CD14-positive monocyte (primary cell): ENCODE measurements around the gene DALRD3. TPM values are rescaled to one million over a fixed set of nuclear protein-coding genes. Genes with fewer than 3 reads are reported as not detected.

Experiments
- DNase-seq, 3 donors: peaks; one replicate each; pipeline ENCODE4 v3.0.0-alpha.2; 2011 to 2022
- H2AFZ ChIP-seq: 2 replicates; pipeline ENCODE4 v1.6.0; 2012; ENCODE audit warnings: mild to moderate bottlenecking, low read depth, low read length, inconsistent platforms; ENCODE audit not compliant: insufficient read depth, poor library complexity, severe bottlenecking
- H3K27ac ChIP-seq, 2 donors: 1 replicate in 1 of 2; 2 replicates in 1 of 2; pipeline ENCODE4 v1.5.1; 2012 to 2013; ENCODE audit warnings: low read length in 2 of 2, control low read depth in 1 of 2, inconsistent platforms in 1 of 2, low read depth in 1 of 2, mild to moderate bottlenecking in 1 of 2
- H3K27me3 ChIP-seq, 2 donors: one replicate each; pipeline versions ENCODE4 v1.6.0 to v1.6.1; 2011 to 2013; ENCODE audit warnings: low read length in 2 of 2; ENCODE audit not compliant: control insufficient read depth in 2 of 2, insufficient read depth in 2 of 2
- H3K36me3 ChIP-seq, 2 donors: replicated peaks in 1 of 2; 1 replicate in 1 of 2; 2 replicates in 1 of 2; pipeline versions ENCODE4 v1.5.1 to v1.6.1; 2012 to 2013; ENCODE audit warnings: low read length in 2 of 2, control low read depth in 1 of 2, inconsistent platforms in 1 of 2, mild to moderate bottlenecking in 1 of 2; ENCODE audit not compliant: insufficient read depth in 2 of 2, control insufficient read depth in 1 of 2
- H3K4me1 ChIP-seq, 2 donors: 1 replicate in 1 of 2; 2 replicates in 1 of 2; pipeline versions ENCODE4 v1.5.1 to v1.6.1; 2012 to 2013; ENCODE audit warnings: low read length in 2 of 2, control low read depth in 1 of 2, inconsistent platforms in 1 of 2, mild to moderate bottlenecking in 1 of 2, moderate library complexity in 1 of 2; ENCODE audit not compliant: insufficient read depth in 2 of 2, control insufficient read depth in 1 of 2
- H3K4me2 ChIP-seq: replicated peaks from 2 replicates; pipeline ENCODE3; 2012; ENCODE audit warnings: low read length, moderate library complexity, mild to moderate bottlenecking; ENCODE audit not compliant: poor library complexity, severe bottlenecking; ENCODE audit errors: extremely low read depth
- H3K4me3 ChIP-seq, 3 experiments: fragments of 200-600 bp in 1 of 3; sonication (generic) in 1 of 3; replicated peaks in 1 of 3; 1 replicate in 2 of 3; 2 replicates in 1 of 3; pipeline ENCODE4 v1.5.1; 2011 to 2013; ENCODE audit warnings: low read length in 3 of 3, mild to moderate bottlenecking in 3 of 3, control low read depth in 2 of 3, low read depth in 2 of 3, inconsistent platforms in 1 of 3, moderate library complexity in 1 of 3
- H3K79me2 ChIP-seq: 2 replicates; pipeline ENCODE4 v1.6.0; 2012; ENCODE audit warnings: mild to moderate bottlenecking, control low read depth, inconsistent platforms, low read length, moderate library complexity; ENCODE audit not compliant: insufficient read depth
- H3K9ac ChIP-seq: 2 replicates; pipeline ENCODE4 v1.6.0; 2017; ENCODE audit warnings: low read length, mild to moderate bottlenecking; ENCODE audit not compliant: insufficient read depth, poor library complexity, severe bottlenecking
- H3K9me3 ChIP-seq, 2 donors: replicated peaks in 1 of 2; 1 replicate in 1 of 2; 2 replicates in 1 of 2; pipeline versions ENCODE4 v1.5.1 to v1.6.1; 2012 to 2013; ENCODE audit warnings: low read length in 2 of 2, control low read depth in 1 of 2; ENCODE audit not compliant: control insufficient read depth in 1 of 2, insufficient read depth in 1 of 2
- H4K20me1 ChIP-seq: 2 replicates; pipeline ENCODE4 v1.6.0; 2012; ENCODE audit warnings: mild to moderate bottlenecking, low read length, control low read depth, moderate library complexity; ENCODE audit not compliant: insufficient read depth
- H3K27ac Mint-ChIP-seq, 7 donors: one replicate each; pipeline ENCODE4 v1.8.0; 2020; ENCODE audit warnings: mild to moderate bottlenecking in 7 of 7, mixed read lengths in 7 of 7, moderate library complexity in 6 of 7, inconsistent platforms in 2 of 7
- H3K27me3 Mint-ChIP-seq, 3 donors: one replicate each; pipeline ENCODE4 v1.8.0; 2021 to 2022; ENCODE audit warnings: low read depth in 3 of 3, mild to moderate bottlenecking in 3 of 3, mixed read lengths in 3 of 3, moderate library complexity in 3 of 3, inconsistent platforms in 1 of 3
- H3K36me3 Mint-ChIP-seq, 2 donors: one replicate each; pipeline ENCODE4 v1.8.0; 2020; ENCODE audit warnings: mixed read lengths in 2 of 2, inconsistent platforms in 1 of 2, mild to moderate bottlenecking in 1 of 2
- H3K4me1 Mint-ChIP-seq: one replicate; pipeline ENCODE4 v1.8.0; 2020; ENCODE audit warnings: mild to moderate bottlenecking, mixed read lengths
- H3K4me3 Mint-ChIP-seq, 2 donors: one replicate each; pipeline ENCODE4 v1.8.0; 2020; ENCODE audit warnings: mild to moderate bottlenecking in 2 of 2, mixed read lengths in 2 of 2, moderate library complexity in 1 of 2
- H3K9me3 Mint-ChIP-seq, 7 donors: one replicate each; pipeline ENCODE4 v1.8.0; 2020 to 2022; ENCODE audit warnings: mixed read lengths in 7 of 7, mild to moderate bottlenecking in 6 of 7, moderate library complexity in 6 of 7, inconsistent platforms in 2 of 7
- WGBS: methylation state at CpG from one replicate; pipeline ENCODE4 v1.1.5; 2013; ENCODE audit warnings: missing lambda C conversion rate; ENCODE audit not compliant: insufficient coverage; 5-methylcytosine and 5-hydroxymethylcytosine counted together
- intact Hi-C, 2 donors: fragments of 100-400 bp; cut with micrococcal nuclease; formaldehyde crosslinking; loops; one replicate each; pipeline versions ENCODE4 v1.15.0 to v1.15.1; 2023
- polyA plus RNA-seq, 3 donors: library from polyadenylated mRNA; depleted of rRNA in 1 of 3; unstranded in 2 of 3; stranded (reverse) in 1 of 3; fragments of 300-500 nt in 2 of 3; fragments of >200 nt in 1 of 3; fragmentation: Illumina TruSeq in 2 of 3; gene quantifications; 1 replicate in 2 of 3; 2 replicates in 1 of 3; pipeline ENCODE4 v1.2.3, GENCODE V29; 2012 to 2021
- TF ChIP-seq, protein P1 (sequence below): fragments of 200-600 bp; IDR thresholded peaks from one replicate; pipeline ENCODE4 v1.8.0; 2022; ENCODE audit warnings: antibody characterized with exemption, mild to moderate bottlenecking

The DALRD3 gene
- polyA plus RNA-seq, 3 donors = 15.0 to 42.1 (median 20.0) TPM

DNA sequence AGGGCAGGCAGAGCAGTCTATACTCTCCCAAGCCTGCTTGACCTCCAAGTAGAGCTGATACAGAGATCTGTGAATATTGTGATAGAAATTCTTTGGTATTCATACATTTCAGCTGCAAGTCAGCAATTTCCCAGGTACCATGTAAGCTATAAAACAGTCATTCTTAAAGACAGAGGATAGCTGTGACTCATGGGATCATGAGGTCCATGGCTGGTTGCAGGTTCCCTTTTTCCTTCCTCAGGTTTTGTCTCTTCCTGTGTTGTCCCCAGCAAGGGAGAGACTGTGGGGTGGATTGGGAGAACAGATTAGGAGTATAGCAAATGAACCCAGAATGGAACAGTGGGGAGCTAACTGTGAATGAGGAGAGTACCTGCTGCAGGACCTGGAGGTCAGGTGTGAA lies 33.7 kb downstream of the DALRD3 start:
- Mint-ChIP-seq H3K27ac (peak overlapping the region in 5 of 7 donors; percentile 30 to 72 (median 58)), H3K4me3 (peak overlapping the region in 1 of 2 donors; percentile 21), H3K36me3 (peaks cover 59 to 69% of the 10 kb centered on the region in 2 donors), H3K4me1 (peaks cover 19% of the 10 kb centered on the region), H3K27me3 (peaks cover 0 to 1% (median 0%) of the 10 kb centered on the region in 3 donors), H3K9me3 (no peaks in the 10 kb centered on the region)
- Histone ChIP-seq H3K79me2 (no peaks in the 10 kb centered on the region), H4K20me1 (no peaks in the 10 kb centered on the region), H3K27ac (peak overlapping the region in 1 of 2 donors; percentile 62), H3K9ac (peak overlapping the region; percentile 9), H3K36me3 (peaks cover 59 to 73% of the 10 kb centered on the region in 2 donors), H3K4me3 (no peak overlapping the region), H3K4me1 (peaks cover 9% of the 10 kb centered on the region in 2 donors), H3K27me3 (no peaks in the 10 kb centered on the region), H2AFZ (no peak overlapping the region), H3K9me3 (no peaks in the 10 kb centered on the region), H3K4me2 (no peak overlapping the region)
- intact Hi-C loops = loop anchor here in 1 of 2 donors (5.0 to 10.0 kb wide), 4 partner anchors 38 to 173 kb away; partner anchors contain the start of genes LAMB2, NDUFAF3 and QRICH1
- peak; percentile 15 to 59 (median 23) for DNase-seq
- TF ChIP-seq, protein P1, sequence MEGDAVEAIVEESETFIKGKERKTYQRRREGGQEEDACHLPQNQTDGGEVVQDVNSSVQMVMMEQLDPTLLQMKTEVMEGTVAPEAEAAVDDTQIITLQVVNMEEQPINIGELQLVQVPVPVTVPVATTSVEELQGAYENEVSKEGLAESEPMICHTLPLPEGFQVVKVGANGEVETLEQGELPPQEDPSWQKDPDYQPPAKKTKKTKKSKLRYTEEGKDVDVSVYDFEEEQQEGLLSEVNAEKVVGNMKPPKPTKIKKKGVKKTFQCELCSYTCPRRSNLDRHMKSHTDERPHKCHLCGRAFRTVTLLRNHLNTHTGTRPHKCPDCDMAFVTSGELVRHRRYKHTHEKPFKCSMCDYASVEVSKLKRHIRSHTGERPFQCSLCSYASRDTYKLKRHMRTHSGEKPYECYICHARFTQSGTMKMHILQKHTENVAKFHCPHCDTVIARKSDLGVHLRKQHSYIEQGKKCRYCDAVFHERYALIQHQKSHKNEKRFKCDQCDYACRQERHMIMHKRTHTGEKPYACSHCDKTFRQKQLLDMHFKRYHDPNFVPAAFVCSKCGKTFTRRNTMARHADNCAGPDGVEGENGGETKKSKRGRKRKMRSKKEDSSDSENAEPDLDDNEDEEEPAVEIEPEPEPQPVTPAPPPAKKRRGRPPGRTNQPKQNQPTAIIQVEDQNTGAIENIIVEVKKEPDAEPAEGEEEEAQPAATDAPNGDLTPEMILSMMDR = no peak

DNA sequence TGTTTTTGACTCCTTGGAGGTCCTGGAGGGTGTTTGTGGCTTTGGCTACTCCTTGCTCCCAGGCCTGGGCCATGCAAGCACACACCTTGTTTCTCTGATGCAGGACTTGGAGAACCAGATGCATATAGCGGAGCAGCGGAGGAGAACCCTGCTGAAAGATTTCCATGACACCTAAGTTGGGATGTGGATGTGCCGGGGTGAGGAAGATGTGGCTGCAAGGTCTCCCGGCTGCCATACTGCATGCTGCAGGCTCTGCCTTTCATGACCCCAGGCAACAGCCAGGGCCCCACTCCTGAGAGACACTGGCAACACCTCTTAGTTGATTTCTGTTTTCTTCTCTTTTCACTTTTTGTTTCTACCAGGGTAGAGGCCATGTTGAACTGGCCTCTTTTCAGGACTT lies 35.3 kb downstream of the DALRD3 start:
- Mint-ChIP-seq H3K36me3 (peaks cover 68 to 84% of the 10 kb centered on the region in 2 donors), H3K27ac (no peak overlapping the region), H3K4me3 (no peak overlapping the region), H3K4me1 (peaks cover 11% of the 10 kb centered on the region), H3K27me3 (peaks cover 0 to 1% (median 0%) of the 10 kb centered on the region in 3 donors), H3K9me3 (no peaks in the 10 kb centered on the region)
- Histone ChIP-seq H3K4me1 (no peaks in the 10 kb centered on the region), H3K27me3 (no peaks in the 10 kb centered on the region), H3K4me3 (no peak overlapping the region), H3K36me3 (peaks cover 74 to 87% of the 10 kb centered on the region in 2 donors), H3K9me3 (no peaks in the 10 kb centered on the region), H3K27ac (no peak overlapping the region), H4K20me1 (no peaks in the 10 kb centered on the region), H2AFZ (no peak overlapping the region), H3K79me2 (no peaks in the 10 kb centered on the region), H3K9ac (no peak overlapping the region), H3K4me2 (no peak overlapping the region)
- TF ChIP-seq, protein P1 = no peak
- intact Hi-C loops = loop anchor here in 1 of 2 donors (10.0 kb wide), 1 partner anchor 152 kb away; the partner anchor contains the start of gene LAMB2
- no peak for DNase-seq
- WGBS = 100% methylated on average over 3 of the region's 4 CpGs
